Astrocyte (in vitro differentiated cells and primary cell): ENCODE data around the gene VASH2. TPM values are rescaled to one million over a fixed set of nuclear protein-coding genes. Genes with fewer than 3 reads are reported as not detected.

ENCODE experiments used
- DNase-seq: peaks from one replicate; pipeline ENCODE4 v3.0.0-alpha.2; 2010; ENCODE audit warnings: low read depth
- FAIRE-seq: peaks from 2 replicates; lab custom pipeline; 2011; peaks lifted over from hg19 to GRCh38; lab: Jason Lieb, UNC
- H2AFZ ChIP-seq: 2 replicates; pipeline ENCODE4 v1.6.0; 2012; ENCODE audit warnings: low read depth, low read length, inconsistent platforms
- H3K27ac ChIP-seq: 2 replicates; pipeline ENCODE4 v1.5.1; 2011; ENCODE audit warnings: low read depth, low read length, inconsistent platforms
- H3K27me3 ChIP-seq: 2 replicates; pipeline ENCODE4 v1.6.0; 2011; ENCODE audit warnings: low read length, inconsistent platforms; ENCODE audit not compliant: insufficient read depth
- H3K36me3 ChIP-seq: 2 replicates; pipeline ENCODE4 v1.5.1; 2011; ENCODE audit warnings: low read length, inconsistent platforms; ENCODE audit not compliant: insufficient read depth
- H3K4me1 ChIP-seq: 2 replicates; pipeline ENCODE4 v1.5.1; 2011; ENCODE audit warnings: low read length, inconsistent platforms; ENCODE audit not compliant: insufficient read depth
- H3K4me2 ChIP-seq: 2 replicates; pipeline ENCODE4 v1.6.0; 2012; ENCODE audit warnings: low read length, inconsistent platforms
- H3K4me3 ChIP-seq: 2 replicates; pipeline ENCODE4 v1.5.1; 2011; ENCODE audit warnings: low read depth, mild to moderate bottlenecking, low read length, inconsistent platforms; ENCODE audit not compliant: insufficient read depth
- H3K79me2 ChIP-seq: 2 replicates; pipeline ENCODE4 v1.6.0; 2012; ENCODE audit warnings: mild to moderate bottlenecking, low read length, inconsistent platforms; ENCODE audit not compliant: insufficient read depth
- H3K9ac ChIP-seq: 2 replicates; pipeline ENCODE4 v1.6.0; 2012; ENCODE audit warnings: mild to moderate bottlenecking, low read length, inconsistent platforms
- H3K9me3 ChIP-seq: 2 replicates; pipeline ENCODE4 v1.5.1; 2012; ENCODE audit warnings: low read depth, mild to moderate bottlenecking, low read length, inconsistent platforms; ENCODE audit not compliant: insufficient read depth
- H4K20me1 ChIP-seq: 2 replicates; pipeline ENCODE4 v1.6.0; 2012; ENCODE audit warnings: low read length, inconsistent platforms; ENCODE audit not compliant: insufficient read depth
- H3K27ac Mint-ChIP-seq: one replicate; pipeline ENCODE4 v1.8.0; 2021; ENCODE audit warnings: mild to moderate bottlenecking, mixed read lengths; ENCODE audit not compliant: unreplicated experiment
- H3K27me3 Mint-ChIP-seq: one replicate; pipeline ENCODE4 v1.8.0; 2021; ENCODE audit warnings: low read depth, mixed read lengths; ENCODE audit not compliant: unreplicated experiment
- H3K36me3 Mint-ChIP-seq: one replicate; pipeline ENCODE4 v1.8.0; 2021; ENCODE audit warnings: low read depth, mixed read lengths; ENCODE audit not compliant: unreplicated experiment
- H3K4me1 Mint-ChIP-seq: one replicate; pipeline ENCODE4 v1.8.0; 2021; ENCODE audit warnings: low read depth, mixed read lengths; ENCODE audit not compliant: unreplicated experiment
- H3K4me3 Mint-ChIP-seq: one replicate; pipeline ENCODE4 v1.8.0; 2021; ENCODE audit warnings: mild to moderate bottlenecking, moderate library complexity, mixed read lengths; ENCODE audit not compliant: unreplicated experiment
- H3K9me3 Mint-ChIP-seq: one replicate; pipeline ENCODE4 v1.8.0; 2021; ENCODE audit warnings: mild to moderate bottlenecking, mixed read lengths; ENCODE audit not compliant: unreplicated experiment
- CTCF ChIP-seq: IDR thresholded peaks from 2 replicates; pipeline ENCODE4 v1.5.1; 2011; ENCODE audit warnings: low read depth, mild to moderate bottlenecking, inconsistent platforms, low read length, moderate library complexity; ENCODE audit not compliant: insufficient read depth
- EZH2 ChIP-seq: IDR thresholded peaks from 2 replicates; pipeline ENCODE4 v1.6.1; 2012; ENCODE audit warnings: mild to moderate bottlenecking, low read length, inconsistent platforms; ENCODE audit not compliant: insufficient read depth
- total RNA-seq: library from RNA; stranded (reverse); gene quantifications from 2 replicates; pipeline ENCODE4 v1.2.1, GENCODE V29; 2021

The VASH2 gene
- total RNA-seq, 1 donor from 2014 or later = 7.1 TPM

- no peak overlapping the region for H3K4me3 Mint-ChIP-seq
- no peaks in the 10 kb centered on the region for H3K4me1 ChIP-seq
- peaks cover 4% of the 10 kb centered on the region for H3K9me3 Mint-ChIP-seq
- H3K4me3 ChIP-seq = no peak overlapping the region
- H3K9me3 ChIP-seq = no peaks in the 10 kb centered on the region
- TF ChIP-seq EZH2 (no peak), CTCF (no peak)
- DNase-seq = peak; percentile 49
- no peaks in the 10 kb centered on the region for H3K36me3 ChIP-seq
- no peak overlapping the region for H3K27ac ChIP-seq
- H3K27me3 Mint-ChIP-seq = peaks cover 28% of the 10 kb centered on the region
- H3K9ac ChIP-seq = no peak overlapping the region
- H3K4me1 Mint-ChIP-seq = peaks cover 14% of the 10 kb centered on the region
- no peaks in the 10 kb centered on the region for H3K36me3 Mint-ChIP-seq
- no peaks in the 10 kb centered on the region for H4K20me1 ChIP-seq
- peak overlapping the region; percentile 62 for H3K4me2 ChIP-seq
- H3K27ac Mint-ChIP-seq = peak overlapping the region; percentile 80
- H2AFZ ChIP-seq = peak overlapping the region; percentile 79
- H3K27me3 ChIP-seq = peaks cover 8% of the 10 kb centered on the region
- no peak for FAIRE-seq
- H3K79me2 ChIP-seq = no peaks in the 10 kb centered on the region
Observed at GRCh38 chr1:212916481-212917133, 33.7 kb upstream of the VASH2 start.

- Mint-ChIP-seq H3K9me3 (peaks cover 4% of the 10 kb centered on the region), H3K27ac (peak overlapping the region; percentile 80), H3K27me3 (peaks cover 30% of the 10 kb centered on the region), H3K36me3 (no peaks in the 10 kb centered on the region), H3K4me3 (no peak overlapping the region), H3K4me1 (peaks cover 14% of the 10 kb centered on the region)
- Histone ChIP-seq H3K79me2 (no peaks in the 10 kb centered on the region), H3K27ac (no peak overlapping the region), H3K4me2 (peak overlapping the region; percentile 62), H2AFZ (peak overlapping the region; percentile 79), H3K27me3 (peaks cover 8% of the 10 kb centered on the region), H3K9me3 (no peaks in the 10 kb centered on the region), H3K4me3 (no peak overlapping the region), H3K36me3 (no peaks in the 10 kb centered on the region), H3K4me1 (no peaks in the 10 kb centered on the region), H3K9ac (no peak overlapping the region), H4K20me1 (no peaks in the 10 kb centered on the region)
- DNase-seq (no peak), FAIRE-seq (no peak)
- TF ChIP-seq EZH2 (no peak), CTCF (no peak)
Observed at GRCh38 chr1:212917134-212917485, 33.2 kb upstream of the VASH2 start.

DNA sequence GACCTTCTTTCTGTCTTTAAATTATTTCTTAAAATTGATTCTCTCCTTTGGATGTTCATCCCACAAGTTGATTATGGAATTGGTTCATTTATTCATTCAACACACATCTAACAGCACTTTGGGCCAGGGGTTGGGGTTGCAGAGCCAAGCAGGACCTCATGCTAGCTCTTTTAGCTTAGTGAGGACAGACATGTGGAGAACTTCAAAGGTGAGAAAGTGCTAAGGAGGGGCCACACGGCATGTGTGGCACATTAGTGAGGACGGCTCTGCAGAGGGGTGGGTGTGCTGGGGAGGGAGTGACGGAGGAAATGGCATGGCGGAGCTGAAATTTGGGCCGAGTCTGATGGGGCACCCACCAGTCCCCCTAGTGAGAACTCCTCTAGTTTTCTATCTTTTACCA lies 32.5 kb upstream of the VASH2 start:
- H3K4me3 ChIP-seq = no peak overlapping the region
- Mint-ChIP-seq H3K27ac (no peak overlapping the region), H3K4me1 (peaks cover 14% of the 10 kb centered on the region), H3K4me3 (no peak overlapping the region), H3K27me3 (peaks cover 35% of the 10 kb centered on the region), H3K36me3 (no peaks in the 10 kb centered on the region), H3K9me3 (peaks cover 11% of the 10 kb centered on the region)
- no peak overlapping the region for H3K4me2 ChIP-seq
- no peaks in the 10 kb centered on the region for H3K36me3 ChIP-seq
- H2AFZ ChIP-seq = no peak overlapping the region
- no peak overlapping the region for H3K9ac ChIP-seq
- no peaks in the 10 kb centered on the region for H3K9me3 ChIP-seq
- no peak for FAIRE-seq
- no peak for DNase-seq
- TF ChIP-seq CTCF (no peak), EZH2 (no peak)
- no peaks in the 10 kb centered on the region for H3K4me1 ChIP-seq
- peaks cover 8% of the 10 kb centered on the region for H3K27me3 ChIP-seq
- H4K20me1 ChIP-seq = no peaks in the 10 kb centered on the region
- no peaks in the 10 kb centered on the region for H3K79me2 ChIP-seq
- no peak overlapping the region for H3K27ac ChIP-seq
